H9 (cell line): ENCODE results near the gene DARS1. TPM values are rescaled to one million over a fixed set of nuclear protein-coding genes. Genes with fewer than 3 reads are reported as not detected.

Source experiments
- DNase-seq: peaks from one replicate; pipeline ENCODE4 v3.0.0-alpha.2; 2017
- H2AFZ ChIP-seq: one replicate; pipeline ENCODE4 v1.6.1; 2013; ENCODE audit warnings: mild to moderate bottlenecking, low read length, control low read depth, moderate library complexity
- H2AK5ac ChIP-seq: 2 replicates; pipeline ENCODE4 v1.6.1; 2013; ENCODE audit warnings: low read length, control low read depth, mixed read lengths; ENCODE audit not compliant: insufficient read length
- H2BK120ac ChIP-seq: one replicate; pipeline ENCODE4 v1.6.1; 2013; ENCODE audit warnings: low read depth, mild to moderate bottlenecking, low read length, control low read depth, inconsistent platforms; ENCODE audit not compliant: poor library complexity, severe bottlenecking
- H2BK12ac ChIP-seq: 2 replicates; pipeline ENCODE4 v1.6.1; 2013; ENCODE audit warnings: low read length, control low read depth, mixed read lengths, low read depth; ENCODE audit not compliant: insufficient read length
- H2BK15ac ChIP-seq: 2 replicates; pipeline ENCODE4 v1.6.1; 2013; ENCODE audit warnings: low read depth, low read length, control low read depth
- H2BK20ac ChIP-seq: one replicate; pipeline ENCODE4 v1.6.1; 2013; ENCODE audit warnings: low read depth, mild to moderate bottlenecking, low read length, control low read depth, inconsistent platforms; ENCODE audit not compliant: poor library complexity, severe bottlenecking
- H2BK5ac ChIP-seq: 2 replicates; pipeline ENCODE4 v1.6.1; 2013; ENCODE audit warnings: low read length, control low read depth, mixed read lengths; ENCODE audit not compliant: insufficient read length
- H3K14ac ChIP-seq: 2 replicates; pipeline ENCODE4 v1.6.1; 2013; ENCODE audit warnings: low read length, control low read depth; ENCODE audit not compliant: insufficient read depth
- H3K18ac ChIP-seq: 2 replicates; pipeline ENCODE4 v1.6.1; 2013; ENCODE audit warnings: low read depth, mild to moderate bottlenecking, mixed read lengths, low read length, control low read depth; ENCODE audit not compliant: insufficient read length
- H3K23ac ChIP-seq: 2 replicates; pipeline ENCODE4 v1.6.1; 2013; ENCODE audit warnings: low read length, control low read depth, mixed read lengths, low read depth; ENCODE audit not compliant: insufficient read length
- H3K23me2 ChIP-seq: 2 replicates; pipeline ENCODE4 v1.6.1; 2013; ENCODE audit warnings: low read depth, mild to moderate bottlenecking, mixed read lengths, low read length, control low read depth; ENCODE audit not compliant: insufficient read length, poor library complexity, severe bottlenecking
- H3K27ac ChIP-seq: 2 replicates; pipeline ENCODE4 v1.5.1; 2013; ENCODE audit warnings: low read length, control low read depth, mixed read lengths, low read depth; ENCODE audit not compliant: insufficient read length
- H3K27me3 ChIP-seq: 2 replicates; pipeline ENCODE4 v1.6.1; 2013; ENCODE audit warnings: low read length, control low read depth, inconsistent platforms; ENCODE audit not compliant: insufficient read depth
- H3K4ac ChIP-seq: 2 replicates; pipeline ENCODE4 v1.6.1; 2013; ENCODE audit warnings: low read depth, mild to moderate bottlenecking, control low read depth, inconsistent platforms, low read length, moderate library complexity
- H3K4me1 ChIP-seq: 2 replicates; pipeline ENCODE4 v1.6.1; 2013; ENCODE audit warnings: low read length, control low read depth, inconsistent platforms; ENCODE audit not compliant: insufficient read depth
- H3K4me2 ChIP-seq: 2 replicates; pipeline ENCODE4 v1.6.1; 2013; ENCODE audit warnings: low read length, control low read depth, mixed read lengths; ENCODE audit not compliant: insufficient read length, insufficient read depth
- H3K56ac ChIP-seq: 2 replicates; pipeline ENCODE4 v1.6.1; 2013; ENCODE audit warnings: low read depth, mild to moderate bottlenecking, mixed read lengths, low read length, control low read depth; ENCODE audit not compliant: insufficient read length
- H3K79me1 ChIP-seq: 2 replicates; pipeline ENCODE4 v1.6.1; 2013; ENCODE audit warnings: low read depth, mild to moderate bottlenecking, moderate library complexity, low read length, control low read depth, inconsistent platforms; ENCODE audit not compliant: insufficient read depth, poor library complexity, severe bottlenecking
- H3K79me2 ChIP-seq: 2 replicates; pipeline ENCODE4 v1.6.1; 2013; ENCODE audit warnings: low read length, control low read depth, inconsistent platforms; ENCODE audit not compliant: insufficient read depth
- H3K9ac ChIP-seq: 2 replicates; pipeline ENCODE4 v1.6.1; 2013; ENCODE audit warnings: low read length, control low read depth, mixed read lengths; ENCODE audit not compliant: insufficient read length; ENCODE audit errors: extremely low read depth
- H3K9me3 ChIP-seq: one replicate; pipeline ENCODE4 v1.6.1; 2013; ENCODE audit warnings: low read depth, low read length, inconsistent platforms; ENCODE audit not compliant: control insufficient read depth
- H3T11ph ChIP-seq: one replicate; pipeline ENCODE4 v1.6.1; 2013; ENCODE audit warnings: mild to moderate bottlenecking, low read length, control low read depth, inconsistent platforms
- H4K20me1 ChIP-seq: one replicate; pipeline ENCODE4 v1.6.1; 2013; ENCODE audit not compliant: control insufficient read depth, insufficient read length, insufficient read depth
- H4K5ac ChIP-seq: 2 replicates; pipeline ENCODE4 v1.6.1; 2013; ENCODE audit warnings: low read depth, mild to moderate bottlenecking, mixed read lengths, low read length, control low read depth; ENCODE audit not compliant: insufficient read length
- H4K8ac ChIP-seq: replicated peaks from 2 replicates; pipeline ENCODE4 v1.6.1; 2013; ENCODE audit warnings: low read length, control low read depth, mixed read lengths, low read depth; ENCODE audit not compliant: insufficient read length
- H4K91ac ChIP-seq: 2 replicates; pipeline ENCODE4 v1.6.1; 2013; ENCODE audit warnings: low read depth, mild to moderate bottlenecking, moderate library complexity, mixed read lengths, low read length, control low read depth; ENCODE audit not compliant: insufficient read length
- H3K27ac Mint-ChIP-seq, 3 experiments: 2 replicates in 2 of 3; 3 replicates in 1 of 3; pipeline ENCODE4 v1.8.0; 2020 to 2021; ENCODE audit warnings: mixed read lengths in 3 of 3, mild to moderate bottlenecking in 1 of 3, moderate library complexity in 1 of 3
- H3K27me3 Mint-ChIP-seq: 2 replicates; pipeline ENCODE4 v1.8.0; 2021; ENCODE audit warnings: low read depth, mild to moderate bottlenecking, moderate library complexity, mixed read lengths
- H3K36me3 Mint-ChIP-seq, 3 experiments: 2 replicates in 2 of 3; 3 replicates in 1 of 3; pipeline ENCODE4 v1.8.0; 2020 to 2021; ENCODE audit warnings: low read depth in 3 of 3, mixed read lengths in 3 of 3; ENCODE audit not compliant: insufficient read depth in 1 of 3
- H3K4me1 Mint-ChIP-seq, 2 experiments: 2 replicates each; pipeline ENCODE4 v1.8.0; 2020; ENCODE audit warnings: mixed read lengths in 2 of 2
- H3K4me3 Mint-ChIP-seq, 2 experiments: 2 replicates in 1 of 2; 3 replicates in 1 of 2; pipeline ENCODE4 v1.8.0; 2020 to 2021; ENCODE audit warnings: mild to moderate bottlenecking in 2 of 2, mixed read lengths in 2 of 2, moderate library complexity in 1 of 2
- H3K9me3 Mint-ChIP-seq, 2 experiments: 2 replicates in 1 of 2; 3 replicates in 1 of 2; pipeline ENCODE4 v1.8.0; 2020; ENCODE audit warnings: mild to moderate bottlenecking in 2 of 2, mixed read lengths in 2 of 2, moderate library complexity in 1 of 2
- CTCF ChIP-seq: fragments of 200-600 bp; sonication (generic); conservative IDR thresholded peaks from 3 replicates; pipeline ENCODE4 v1.8.0; 2021; ENCODE audit warnings: antibody characterized with exemption, mild to moderate bottlenecking
- WGBS: extraction: QIAGEN DNeasy Blood & Tissue Kit; methylation state at CpG from one replicate; pipeline ENCODE4 v1.1.7; 2013; ENCODE audit warnings: missing lambda C conversion rate, low lambda C conversion rate, mixed read lengths; ENCODE audit not compliant: insufficient read length; ENCODE audit errors: extremely low coverage; 5-methylcytosine and 5-hydroxymethylcytosine counted together
- total RNA-seq: library from RNA; stranded (reverse); gene quantifications from 2 replicates; pipeline ENCODE4 v1.2.1, GENCODE V29; 2021

The DARS1 gene
- total RNA-seq, 1 experiment from 2014 or later: 117 TPM

- Histone ChIP-seq H3T11ph (no peak overlapping the region), H3K79me1 (no peaks in the 10 kb centered on the region), H3K4ac (no peak overlapping the region), H4K8ac (no peak overlapping the region), H3K27me3 (no peaks in the 10 kb centered on the region), H4K20me1 (no peaks in the 10 kb centered on the region), H3K4me2 (no peak overlapping the region), H3K14ac (no peak overlapping the region), H3K56ac (no peak overlapping the region), H3K27ac (no peak overlapping the region), H3K79me2 (no peaks in the 10 kb centered on the region), H3K9ac (no peak overlapping the region), H4K91ac (no peak overlapping the region), H3K18ac (no peak overlapping the region), H3K4me1 (peaks cover 4% of the 10 kb centered on the region; the same call in 1 of the 2 replicates), H3K23me2 (no peaks in the 10 kb centered on the region), H3K9me3 (no peaks in the 10 kb centered on the region), H2BK120ac (no peak overlapping the region), H2BK20ac (no peak overlapping the region), H2BK15ac (no peak overlapping the region), H4K5ac (no peak overlapping the region), H2BK12ac (no peak overlapping the region), H2AFZ (no peak overlapping the region), H2BK5ac (no peak overlapping the region), H2AK5ac (no peak overlapping the region), H3K23ac (no peak overlapping the region)
- Mint-ChIP-seq H3K36me3 (peaks cover 5 to 16% (median 13%) of the 10 kb centered on the region in 3 experiments; a peak in 6 of 7 replicates), H3K27me3 (no peaks in the 10 kb centered on the region), H3K27ac (no peak overlapping the region), H3K4me1 (peaks cover 13 to 14% of the 10 kb centered on the region in 2 experiments), H3K9me3 (peaks cover 5 to 10% of the 10 kb centered on the region in 2 experiments; a peak in 4 of 5 replicates), H3K4me3 (no peak overlapping the region)
- TF ChIP-seq CTCF: no peak
- no peak for DNase-seq
- no CpG with 5 or more reads among the region's 2 CpGs for WGBS
These were observed 92.0 kb downstream of the DARS1 start for GRCh38 chr2:135893374-135893794.
